ENCODE results near the gene SLC4A1.

DNA sequence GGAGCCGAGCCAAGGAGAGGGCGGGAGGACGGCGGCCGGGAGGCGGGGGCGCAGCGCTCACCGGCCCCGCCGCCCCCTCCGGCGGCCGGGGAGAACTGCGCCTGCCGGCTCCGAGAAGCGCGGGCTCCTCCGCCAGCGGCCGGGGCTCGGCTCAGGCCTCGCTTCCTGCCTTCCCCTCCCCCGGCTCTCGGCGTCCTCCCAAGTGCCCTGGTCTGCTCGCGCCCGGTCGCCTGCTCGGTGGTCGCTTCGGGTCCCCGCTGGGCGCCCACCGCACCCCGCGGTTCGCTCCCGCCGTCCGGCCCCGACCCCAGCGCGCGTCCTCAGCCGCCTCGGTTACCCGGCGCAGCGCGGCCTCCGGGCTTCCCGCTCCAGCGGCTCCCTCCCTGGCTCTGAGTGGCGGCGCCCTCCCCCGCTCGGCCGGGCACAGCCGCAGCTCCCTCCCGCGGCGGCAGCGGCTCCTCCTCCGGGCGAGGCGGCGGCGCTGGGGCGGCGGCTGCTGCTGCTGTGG, 48.8 kb downstream of the SLC4A1 start:
- TF ChIP-seq, protein P1, sequence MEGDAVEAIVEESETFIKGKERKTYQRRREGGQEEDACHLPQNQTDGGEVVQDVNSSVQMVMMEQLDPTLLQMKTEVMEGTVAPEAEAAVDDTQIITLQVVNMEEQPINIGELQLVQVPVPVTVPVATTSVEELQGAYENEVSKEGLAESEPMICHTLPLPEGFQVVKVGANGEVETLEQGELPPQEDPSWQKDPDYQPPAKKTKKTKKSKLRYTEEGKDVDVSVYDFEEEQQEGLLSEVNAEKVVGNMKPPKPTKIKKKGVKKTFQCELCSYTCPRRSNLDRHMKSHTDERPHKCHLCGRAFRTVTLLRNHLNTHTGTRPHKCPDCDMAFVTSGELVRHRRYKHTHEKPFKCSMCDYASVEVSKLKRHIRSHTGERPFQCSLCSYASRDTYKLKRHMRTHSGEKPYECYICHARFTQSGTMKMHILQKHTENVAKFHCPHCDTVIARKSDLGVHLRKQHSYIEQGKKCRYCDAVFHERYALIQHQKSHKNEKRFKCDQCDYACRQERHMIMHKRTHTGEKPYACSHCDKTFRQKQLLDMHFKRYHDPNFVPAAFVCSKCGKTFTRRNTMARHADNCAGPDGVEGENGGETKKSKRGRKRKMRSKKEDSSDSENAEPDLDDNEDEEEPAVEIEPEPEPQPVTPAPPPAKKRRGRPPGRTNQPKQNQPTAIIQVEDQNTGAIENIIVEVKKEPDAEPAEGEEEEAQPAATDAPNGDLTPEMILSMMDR (IDR thresholded peaks at IDR 0.05; ENCODE audit: low read depth, low read length, missing input control), result peak; percentile 65
- TF ChIP-seq, protein P2, sequence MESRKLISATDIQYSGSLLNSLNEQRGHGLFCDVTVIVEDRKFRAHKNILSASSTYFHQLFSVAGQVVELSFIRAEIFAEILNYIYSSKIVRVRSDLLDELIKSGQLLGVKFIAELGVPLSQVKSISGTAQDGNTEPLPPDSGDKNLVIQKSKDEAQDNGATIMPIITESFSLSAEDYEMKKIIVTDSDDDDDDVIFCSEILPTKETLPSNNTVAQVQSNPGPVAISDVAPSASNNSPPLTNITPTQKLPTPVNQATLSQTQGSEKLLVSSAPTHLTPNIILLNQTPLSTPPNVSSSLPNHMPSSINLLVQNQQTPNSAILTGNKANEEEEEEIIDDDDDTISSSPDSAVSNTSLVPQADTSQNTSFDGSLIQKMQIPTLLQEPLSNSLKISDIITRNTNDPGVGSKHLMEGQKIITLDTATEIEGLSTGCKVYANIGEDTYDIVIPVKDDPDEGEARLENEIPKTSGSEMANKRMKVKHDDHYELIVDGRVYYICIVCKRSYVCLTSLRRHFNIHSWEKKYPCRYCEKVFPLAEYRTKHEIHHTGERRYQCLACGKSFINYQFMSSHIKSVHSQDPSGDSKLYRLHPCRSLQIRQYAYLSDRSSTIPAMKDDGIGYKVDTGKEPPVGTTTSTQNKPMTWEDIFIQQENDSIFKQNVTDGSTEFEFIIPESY (IDR thresholded peaks at IDR 0.05), result no peak
- TF ChIP-seq JUND (IDR thresholded peaks at IDR 0.05), result no peak
- TF ChIP-seq SP1 (IDR thresholded peaks at IDR 0.05), result no peak
- TF ChIP-seq GABPA (IDR thresholded peaks at IDR 0.05 in 1 of 2, conservative IDR thresholded peaks at IDR 0.05 in 1 of 2), result no peak
- no peak for TF ChIP-seq HNF4A (conservative IDR thresholded peaks at IDR 0.05)
- TF ChIP-seq, protein P3, sequence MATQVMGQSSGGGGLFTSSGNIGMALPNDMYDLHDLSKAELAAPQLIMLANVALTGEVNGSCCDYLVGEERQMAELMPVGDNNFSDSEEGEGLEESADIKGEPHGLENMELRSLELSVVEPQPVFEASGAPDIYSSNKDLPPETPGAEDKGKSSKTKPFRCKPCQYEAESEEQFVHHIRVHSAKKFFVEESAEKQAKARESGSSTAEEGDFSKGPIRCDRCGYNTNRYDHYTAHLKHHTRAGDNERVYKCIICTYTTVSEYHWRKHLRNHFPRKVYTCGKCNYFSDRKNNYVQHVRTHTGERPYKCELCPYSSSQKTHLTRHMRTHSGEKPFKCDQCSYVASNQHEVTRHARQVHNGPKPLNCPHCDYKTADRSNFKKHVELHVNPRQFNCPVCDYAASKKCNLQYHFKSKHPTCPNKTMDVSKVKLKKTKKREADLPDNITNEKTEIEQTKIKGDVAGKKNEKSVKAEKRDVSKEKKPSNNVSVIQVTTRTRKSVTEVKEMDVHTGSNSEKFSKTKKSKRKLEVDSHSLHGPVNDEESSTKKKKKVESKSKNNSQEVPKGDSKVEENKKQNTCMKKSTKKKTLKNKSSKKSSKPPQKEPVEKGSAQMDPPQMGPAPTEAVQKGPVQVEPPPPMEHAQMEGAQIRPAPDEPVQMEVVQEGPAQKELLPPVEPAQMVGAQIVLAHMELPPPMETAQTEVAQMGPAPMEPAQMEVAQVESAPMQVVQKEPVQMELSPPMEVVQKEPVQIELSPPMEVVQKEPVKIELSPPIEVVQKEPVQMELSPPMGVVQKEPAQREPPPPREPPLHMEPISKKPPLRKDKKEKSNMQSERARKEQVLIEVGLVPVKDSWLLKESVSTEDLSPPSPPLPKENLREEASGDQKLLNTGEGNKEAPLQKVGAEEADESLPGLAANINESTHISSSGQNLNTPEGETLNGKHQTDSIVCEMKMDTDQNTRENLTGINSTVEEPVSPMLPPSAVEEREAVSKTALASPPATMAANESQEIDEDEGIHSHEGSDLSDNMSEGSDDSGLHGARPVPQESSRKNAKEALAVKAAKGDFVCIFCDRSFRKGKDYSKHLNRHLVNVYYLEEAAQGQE (IDR thresholded peaks at IDR 0.05), result no peak
- TF ChIP-seq TAF1 (conservative IDR thresholded peaks at IDR 0.05), result no peak
- no peak for TF ChIP-seq RXRA (IDR thresholded peaks at IDR 0.05)
- TF ChIP-seq EGR1 (IDR thresholded peaks at IDR 0.05; ENCODE audit: low read depth in 2 of 2), result no peak
- TF ChIP-seq, protein P4, sequence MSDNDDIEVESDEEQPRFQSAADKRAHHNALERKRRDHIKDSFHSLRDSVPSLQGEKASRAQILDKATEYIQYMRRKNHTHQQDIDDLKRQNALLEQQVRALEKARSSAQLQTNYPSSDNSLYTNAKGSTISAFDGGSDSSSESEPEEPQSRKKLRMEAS (IDR thresholded peaks at IDR 0.05), result no peak
- no peak for TF ChIP-seq HNF4G (IDR thresholded peaks at IDR 0.05)

All from liver (tissue), 3 donors.